Right lobe of liver (tissue), 6 donors: ENCODE data around the gene SPCS3. TPM values are rescaled to one million over a fixed set of nuclear protein-coding genes. Genes with fewer than 3 reads are reported as not detected.
"Not testable (repeated sequence)": the region's sequence is repeated elsewhere in the genome, so short reads cannot be mapped to it uniquely, and the experiment has no call there.

Source experiments
- ATAC-seq, 4 donors: fragments of 200-7000 bp; cut with Tn5 transposase; one replicate each; pipeline ENCODE4 v1.9.1; 2020; ENCODE audit warnings: mild to moderate bottlenecking in 4 of 4, moderate library complexity in 4 of 4
- DNase-seq, 3 donors: peaks; one replicate each; pipeline ENCODE4 v3.0.0-alpha.2; 2020
- H3K27ac ChIP-seq, 3 donors: fragments of 200-600 bp; one replicate each; pipeline ENCODE4 v1.8.0; 2022
- H3K27me3 ChIP-seq, 2 donors: fragments of 200-600 bp; one replicate each; pipeline ENCODE4 v1.8.0; 2022
- H3K36me3 ChIP-seq, 4 donors: fragments of 200-600 bp; sonication (generic) in 1 of 4; one replicate each; pipeline versions ENCODE4 v1.5.1 to v1.8.0; 2017 to 2022; ENCODE audit warnings: control low read depth in 1 of 4
- H3K4me1 ChIP-seq, 4 donors: fragments of 200-600 bp; sonication (generic) in 1 of 4; one replicate each; pipeline versions ENCODE4 v1.5.1 to v1.8.0; 2017 to 2022; ENCODE audit warnings: control low read depth in 1 of 4
- H3K4me3 ChIP-seq, 3 donors: fragments of 200-600 bp; one replicate each; pipeline ENCODE4 v1.8.0; 2022
- H3K9me3 ChIP-seq, 4 donors: fragments of 200-600 bp; sonication (generic) in 1 of 4; one replicate each; pipeline versions ENCODE4 v1.5.1 to v1.8.0; 2017 to 2022; ENCODE audit warnings: control low read depth in 1 of 4
- POLR2A ChIP-seq: fragments of 450-650 bp; IDR thresholded peaks from one replicate; pipeline ENCODE4 v1.6.1; 2017; ENCODE audit warnings: antibody characterized with exemption, mild to moderate bottlenecking
- WGBS: methylation state at CpG from one replicate; pipeline ENCODE4 v1.1.6; 2018; ENCODE audit warnings: low coverage, low lambda C conversion rate; ENCODE audit not compliant: insufficient coverage; ENCODE audit errors: missing lambda C conversion rate; 5-methylcytosine and 5-hydroxymethylcytosine counted together
- intact Hi-C, 2 donors: fragments of 100-400 bp; cut with DNase I; formaldehyde crosslinking; loops; one replicate each; pipeline versions ENCODE4 v1.11.2 to v1.14.1; 2022
- total RNA-seq, 6 experiments: library from RNA; depleted of rRNA in 2 of 6; stranded (reverse); fragments of >200 nt in 2 of 6; fragmentation: NEBNext Ultra II Directional in 3 of 6; extraction: Animal tissue kit (Norgen Biotek cat#: 25700) in 3 of 6; gene quantifications; one replicate each; pipeline versions ENCODE4 v1.1.0 to v1.2.4, GENCODE V29; 2016 to 2023
- TF ChIP-seq, protein P1 (sequence below), 4 donors: fragments of 200-600 bp in 3 of 4; fragments of 450-650 bp in 1 of 4; IDR thresholded peaks; one replicate each; pipeline versions ENCODE4 v1.5.1 to v1.8.0; 2016 to 2022; ENCODE audit warnings: antibody characterized with exemption in 4 of 4, mild to moderate bottlenecking in 2 of 4
- donor health status: DM: no; HTN: yes; CAD: no.
- donor health status: DM: no; HTN: no; CAD: no.
- donor health status: DM: no; HTN: no; CAD: no.
- donor health status: DM: no; HTN: yes; CAD: no.
- donor health status: DM: no; HTN: yes; CAD: no.

SPCS3 gene
- total RNA-seq, 6 experiments from 2014 or later, result 49.7 to 97.4 (median 69.1) TPM

DNA sequence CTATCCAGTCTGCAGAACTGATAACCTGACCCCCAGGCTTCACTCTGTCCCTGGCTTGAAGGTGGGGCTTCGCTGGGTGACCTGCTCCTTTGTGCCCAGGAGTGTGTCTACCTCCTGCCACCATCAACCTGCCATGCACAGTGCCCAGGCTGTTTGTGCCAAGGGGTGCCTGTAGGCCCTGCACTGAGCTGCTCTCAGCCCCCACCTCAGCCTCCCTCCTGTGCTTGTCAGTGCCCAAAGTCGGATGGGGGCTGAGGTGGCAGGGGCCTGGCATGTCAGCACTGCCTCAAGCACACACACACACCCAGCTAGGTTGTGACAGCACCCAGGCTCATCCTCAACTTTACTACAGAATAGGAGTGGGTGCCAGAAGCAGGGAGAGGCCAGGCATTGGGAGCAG is 23.5 kb downstream of the SPCS3 start:
- Histone ChIP-seq H3K4me3 (no peak overlapping the region), H3K4me1 (no peaks in the 10 kb centered on the region), H3K36me3 (no peaks in the 10 kb centered on the region), H3K27ac (no peak overlapping the region), H3K9me3 (peaks cover 0 to 11% (median 3%) of the 10 kb centered on the region in 4 donors), H3K27me3 (no peaks in the 10 kb centered on the region)
- no CpG with 5 or more reads among the region's 2 CpGs for WGBS
- no peak for DNase-seq
- intact Hi-C loops, result no loop called here
- peak in 1 of 4 donors; percentile 41 for ATAC-seq
- no peak for TF ChIP-seq POLR2A
- TF ChIP-seq, protein P1, sequence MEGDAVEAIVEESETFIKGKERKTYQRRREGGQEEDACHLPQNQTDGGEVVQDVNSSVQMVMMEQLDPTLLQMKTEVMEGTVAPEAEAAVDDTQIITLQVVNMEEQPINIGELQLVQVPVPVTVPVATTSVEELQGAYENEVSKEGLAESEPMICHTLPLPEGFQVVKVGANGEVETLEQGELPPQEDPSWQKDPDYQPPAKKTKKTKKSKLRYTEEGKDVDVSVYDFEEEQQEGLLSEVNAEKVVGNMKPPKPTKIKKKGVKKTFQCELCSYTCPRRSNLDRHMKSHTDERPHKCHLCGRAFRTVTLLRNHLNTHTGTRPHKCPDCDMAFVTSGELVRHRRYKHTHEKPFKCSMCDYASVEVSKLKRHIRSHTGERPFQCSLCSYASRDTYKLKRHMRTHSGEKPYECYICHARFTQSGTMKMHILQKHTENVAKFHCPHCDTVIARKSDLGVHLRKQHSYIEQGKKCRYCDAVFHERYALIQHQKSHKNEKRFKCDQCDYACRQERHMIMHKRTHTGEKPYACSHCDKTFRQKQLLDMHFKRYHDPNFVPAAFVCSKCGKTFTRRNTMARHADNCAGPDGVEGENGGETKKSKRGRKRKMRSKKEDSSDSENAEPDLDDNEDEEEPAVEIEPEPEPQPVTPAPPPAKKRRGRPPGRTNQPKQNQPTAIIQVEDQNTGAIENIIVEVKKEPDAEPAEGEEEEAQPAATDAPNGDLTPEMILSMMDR (IDR thresholded peaks at IDR 0.05), result no peak

DNA sequence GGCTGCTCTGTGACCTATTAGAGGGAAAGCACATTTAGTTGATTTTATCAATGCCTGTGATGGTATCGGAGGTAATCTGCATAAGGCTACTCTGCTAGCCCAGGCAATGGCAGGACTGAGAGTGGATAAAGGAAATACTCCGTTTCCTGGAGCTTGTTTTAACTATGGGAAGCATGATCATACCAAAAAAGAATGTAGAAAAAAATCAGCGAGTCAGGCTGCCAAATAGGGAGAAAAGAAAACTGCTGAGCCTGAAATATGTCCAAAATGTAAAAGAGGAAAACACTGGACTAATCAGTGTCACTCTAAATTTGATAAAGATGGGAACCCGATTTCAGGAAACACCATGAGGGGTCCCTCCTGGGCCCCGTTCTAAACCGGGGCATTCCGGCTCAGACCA is 25.6 kb downstream of the SPCS3 start:
- H3K4me3 ChIP-seq, H3K36me3 ChIP-seq, H3K27me3 ChIP-seq, DNase-seq, ATAC-seq, H3K4me1 ChIP-seq, intact Hi-C loops, H3K27ac ChIP-seq: not testable (repeated sequence)
- peaks cover 0 to 11% (median 3%) of the 10 kb centered on the region in 4 donors for H3K9me3 ChIP-seq
- 27% methylated on average over 2 of the region's 7 CpGs for WGBS

DNA sequence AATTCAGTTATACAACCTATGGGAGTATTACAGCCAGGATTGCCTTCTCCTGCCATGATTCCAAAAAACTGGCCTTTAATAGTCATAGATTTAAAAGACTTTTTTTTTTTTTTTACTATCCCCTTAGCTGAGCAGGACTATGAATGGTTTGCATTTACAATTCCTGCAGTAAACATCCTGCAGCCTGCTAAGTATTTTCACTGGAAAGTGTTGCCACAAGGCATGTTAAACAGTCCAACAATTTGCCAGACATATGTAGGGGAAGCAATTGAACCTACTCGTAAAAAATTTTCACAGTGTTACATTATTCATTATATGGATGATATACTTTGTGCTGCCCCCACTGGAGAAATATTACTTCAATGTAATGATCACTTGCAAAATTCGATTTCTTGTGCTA is 27.1 kb downstream of the SPCS3 start:
- intact Hi-C loops, result not testable (repeated sequence)

DNA sequence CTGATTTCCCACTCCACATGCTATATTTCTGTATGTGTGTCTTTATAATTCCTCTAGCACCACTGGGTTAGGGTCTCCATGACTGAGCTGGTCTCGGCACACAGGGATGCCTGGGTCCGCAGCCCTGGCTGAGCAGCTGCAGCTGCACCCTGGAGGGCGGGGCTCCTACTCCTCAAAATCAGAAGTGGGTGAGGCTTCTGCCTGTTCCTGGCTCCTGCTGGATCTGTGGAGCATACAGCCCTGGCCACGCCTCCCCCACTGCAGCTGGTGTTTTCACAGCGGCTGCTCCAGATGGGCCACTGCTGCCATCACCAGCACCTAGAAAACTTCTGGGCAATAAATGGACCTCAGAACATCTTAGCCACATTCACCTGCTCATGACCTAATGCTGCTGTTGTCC is 30.9 kb downstream of the SPCS3 start:
- no CpG with 5 or more reads among the region's 5 CpGs for WGBS
- ATAC-seq (no peak), DNase-seq (no peak)
- Histone ChIP-seq H3K27me3 (no peaks in the 10 kb centered on the region), H3K36me3 (no peaks in the 10 kb centered on the region), H3K4me3 (no peak overlapping the region), H3K4me1 (no peaks in the 10 kb centered on the region), H3K27ac (no peak overlapping the region), H3K9me3 (no peaks in the 10 kb centered on the region)
- no peak for TF ChIP-seq POLR2A
- TF ChIP-seq, protein P1 (IDR thresholded peaks at IDR 0.05), result no peak
- intact Hi-C loops, result no loop called here

More for the DNA sequence above, 27.1 kb downstream of the SPCS3 start:
- H3K9me3 ChIP-seq, result peaks cover 0 to 11% (median 3%) of the 10 kb centered on the region in 4 donors
- not testable (repeated sequence) for H3K36me3 ChIP-seq, H3K4me3 ChIP-seq, ATAC-seq, H3K27ac ChIP-seq, DNase-seq, H3K4me1 ChIP-seq, H3K27me3 ChIP-seq
- 66% methylated on average over 2 of the region's 2 CpGs for WGBS

DNA sequence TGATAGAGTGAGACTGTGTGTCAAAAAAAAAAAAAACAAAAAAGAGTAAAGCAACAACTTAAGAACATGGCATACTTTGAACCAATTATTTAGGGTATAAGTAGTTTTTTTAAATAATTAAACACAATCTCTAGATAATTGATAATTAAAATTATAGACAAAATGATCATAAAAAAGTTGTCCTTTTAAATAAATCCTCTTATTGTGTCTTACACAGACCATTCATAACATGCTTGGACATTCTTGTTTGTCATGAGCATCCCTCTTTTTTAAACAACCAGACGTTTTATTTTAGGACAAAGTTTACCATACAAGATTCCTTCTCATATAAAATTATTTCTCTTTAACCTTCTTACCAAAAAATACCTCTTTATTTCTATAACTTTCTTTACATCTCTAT is 35.1 kb downstream of the SPCS3 start:
- ATAC-seq (no peak), DNase-seq (no peak)
- H3K27me3 ChIP-seq, result no peaks in the 10 kb centered on the region
- 39% methylated on average over 1 of the region's 1 CpG for WGBS
- no peak overlapping the region for H3K27ac ChIP-seq
- no peaks in the 10 kb centered on the region for H3K9me3 ChIP-seq
- TF ChIP-seq, protein P1 (IDR thresholded peaks at IDR 0.05), result no peak
- TF ChIP-seq POLR2A, result no peak
- H3K4me3 ChIP-seq, result no peak overlapping the region
- intact Hi-C loops, result no loop called here
- H3K36me3 ChIP-seq, result no peaks in the 10 kb centered on the region
- H3K4me1 ChIP-seq, result no peaks in the 10 kb centered on the region
